GM19468 (cell line): Measurements from ENCODE around the gene MATN4.

Experiments
- ATAC-seq: cut with Tn5 transposase; IDR thresholded peaks from one replicate; pipeline ENCODE4 v1.9.1; 2021; ENCODE audit warnings: mild to moderate bottlenecking, moderate library complexity, moderate number of reproducible peaks; ENCODE audit not compliant: unreplicated experiment; ENCODE audit errors: extremely low read depth

The MATN4 gene

DNA sequence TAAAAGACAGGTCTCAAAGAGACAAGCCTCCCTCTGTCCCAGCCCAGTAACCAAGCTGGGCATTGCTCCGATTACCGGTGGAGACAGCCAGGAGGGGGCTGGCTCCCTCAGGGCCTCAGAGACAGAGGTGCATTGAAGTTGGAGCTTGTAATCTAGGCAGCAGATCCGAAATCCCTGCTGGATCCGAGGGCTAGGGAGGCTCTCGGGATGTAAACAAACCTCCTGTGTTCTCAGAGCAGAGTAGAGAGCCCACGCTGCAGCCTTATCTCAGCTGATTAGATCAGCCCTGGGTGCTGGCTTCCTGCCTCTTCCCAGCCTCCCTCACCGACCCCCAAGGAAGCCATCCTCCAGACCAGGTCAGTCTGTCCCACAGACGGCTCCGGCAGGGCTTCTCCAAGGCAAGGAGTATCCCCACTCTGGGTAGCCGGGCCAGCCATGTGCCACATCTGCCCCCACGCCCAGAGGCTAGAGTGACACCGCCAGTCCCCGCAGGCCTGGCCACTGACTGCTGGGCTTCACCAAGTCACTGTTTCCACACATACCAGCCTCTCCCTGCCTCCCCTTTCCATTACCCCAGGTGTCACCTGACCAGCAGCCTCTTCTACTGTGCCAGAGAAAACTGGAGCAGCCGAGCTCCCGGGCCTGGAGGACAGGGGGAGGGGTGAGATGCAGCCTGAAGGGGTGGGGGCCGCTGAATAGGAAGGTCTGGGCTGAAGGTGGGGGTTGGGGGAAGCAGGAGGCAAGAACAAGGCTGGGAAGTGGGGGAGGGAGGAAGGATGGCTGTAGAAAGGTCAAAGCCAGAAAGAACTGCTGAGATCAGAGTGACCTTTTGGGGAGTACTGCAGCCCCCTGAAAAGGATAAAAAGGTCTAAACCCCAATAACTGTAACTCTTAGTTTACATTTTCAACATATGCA lies 34.1 kb upstream of the MATN4 start:
- no peak for ATAC-seq

GRCh38 chr20:45341579-45341938 lies 33.5 kb upstream of the MATN4 start:
- ATAC-seq: no peak

DNA sequence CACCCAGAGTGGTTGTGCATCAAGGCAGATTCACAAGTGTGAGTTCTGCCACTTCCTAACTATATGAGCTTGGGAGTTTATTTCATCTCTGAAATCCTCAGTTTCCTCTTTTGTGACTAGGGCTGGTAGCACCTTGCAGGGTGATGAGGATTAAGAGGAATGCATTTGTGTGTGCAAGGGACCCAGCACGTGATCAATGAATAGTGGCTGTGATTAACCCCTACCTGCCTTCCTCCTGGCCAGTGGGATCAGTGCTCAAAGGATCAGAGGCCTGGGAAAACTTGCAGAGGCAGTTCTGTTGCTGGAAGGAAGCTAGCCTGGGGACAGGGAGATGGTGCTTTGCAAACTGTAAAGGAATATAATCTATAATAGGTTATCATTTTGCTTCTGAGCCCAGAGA lies 32.9 kb upstream of the MATN4 start:
- no peak for ATAC-seq

- ATAC-seq: no peak
These were observed 32.2 kb upstream of the MATN4 start for GRCh38 chr20:45340236-45340847.

DNA sequence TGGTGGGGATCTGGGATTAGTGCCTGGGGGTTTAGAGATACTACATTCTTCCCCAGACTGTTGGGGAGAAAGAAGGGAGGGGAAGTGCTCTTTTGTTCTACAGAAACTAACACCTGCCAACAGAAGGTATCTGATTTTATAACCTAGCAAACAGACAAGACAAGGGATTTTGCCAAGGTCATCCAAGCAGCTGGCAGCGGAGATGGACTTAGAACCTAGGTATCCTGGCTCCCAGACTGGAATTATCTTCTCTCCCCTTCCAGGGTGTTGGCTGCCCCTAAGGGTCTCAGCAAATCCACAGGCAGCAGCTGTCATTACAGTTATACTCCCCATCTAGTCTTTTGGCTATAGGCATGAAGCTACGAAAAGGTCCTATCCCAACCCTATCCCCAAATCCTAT lies 31.7 kb upstream of the MATN4 start:
- no peak for ATAC-seq

- no peak for ATAC-seq
These were observed 31.0 kb upstream of the MATN4 start for GRCh38 chr20:45339084-45339483.

DNA sequence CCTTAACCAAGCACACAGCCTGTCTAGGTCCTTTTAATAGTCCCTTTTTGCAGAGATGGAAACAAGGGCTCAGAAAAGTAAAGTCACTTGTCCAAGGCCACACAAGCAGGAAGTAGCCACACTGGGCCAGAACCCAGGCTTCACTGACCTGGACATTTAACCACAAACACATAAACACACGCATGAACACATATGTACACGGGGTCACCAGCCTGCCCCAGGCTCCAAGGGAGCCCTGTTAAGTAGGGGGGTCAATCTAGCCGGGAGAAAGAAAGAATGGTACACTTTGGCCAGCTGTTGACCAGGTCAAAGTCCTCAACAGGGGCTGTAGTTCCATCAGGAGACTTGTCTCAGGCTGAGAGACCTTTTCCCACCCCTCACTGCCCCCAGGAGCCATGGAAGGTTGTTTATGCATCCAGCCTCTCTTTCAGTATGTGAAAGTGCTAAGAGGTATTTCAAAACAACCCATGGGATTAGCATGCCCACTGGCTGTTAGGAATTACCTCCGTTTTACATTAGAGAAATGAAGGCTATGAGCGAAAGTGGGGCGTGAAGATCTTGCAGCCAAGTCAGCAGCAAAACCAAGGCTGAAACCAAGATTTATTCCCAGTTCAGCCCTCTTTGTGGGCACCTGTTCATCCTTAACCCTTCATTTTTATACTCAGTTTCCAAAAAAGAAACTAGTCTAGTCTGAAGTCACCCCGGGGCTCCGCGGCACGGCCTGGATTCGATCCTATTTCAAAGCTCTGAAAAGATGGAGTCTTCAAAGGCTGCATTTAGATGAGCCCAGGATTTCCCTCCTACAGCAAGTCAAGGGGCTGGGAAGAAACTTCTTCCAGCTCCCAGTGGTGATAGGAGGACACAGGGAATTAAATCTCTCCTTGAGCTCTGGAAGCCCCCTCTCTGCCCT lies 30.3 kb upstream of the MATN4 start:
- no peak for ATAC-seq

- ATAC-seq: no peak
These were observed 29.4 kb upstream of the MATN4 start for GRCh38 chr20:45337367-45338120.

- no peak for ATAC-seq
These were observed 28.6 kb upstream of the MATN4 start for GRCh38 chr20:45336530-45337366.

GRCh38 chr20:45330476-45330875 lies 22.4 kb upstream of the MATN4 start:
- no peak for ATAC-seq

- ATAC-seq: no peak
These were observed 21.6 kb upstream of the MATN4 start for GRCh38 chr20:45329497-45330319.

DNA sequence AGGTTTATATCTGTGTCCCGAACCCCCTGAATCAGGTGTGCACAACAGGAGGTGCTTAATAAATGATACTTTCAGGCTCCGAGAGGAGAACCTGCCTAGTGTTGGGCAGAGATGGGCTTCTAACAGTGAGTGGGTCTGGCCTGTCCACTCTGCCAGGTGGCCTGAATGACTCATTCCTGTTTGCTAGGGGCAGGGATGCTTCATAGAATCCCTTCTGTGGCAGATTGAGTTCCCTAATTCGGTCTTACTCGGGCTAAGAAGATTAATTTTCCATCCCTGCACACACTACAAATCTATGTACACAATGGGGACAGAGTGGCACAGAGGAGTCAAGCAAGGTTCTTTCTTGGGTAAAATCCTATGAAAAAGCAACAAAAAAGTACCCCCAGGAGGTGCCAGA lies 20.4 kb upstream of the MATN4 start:
- ATAC-seq: no peak

GRCh38 chr20:45325371-45325770 lies 17.3 kb upstream of the MATN4 start:
- no peak for ATAC-seq

GRCh38 chr20:45323731-45324130 lies 15.6 kb upstream of the MATN4 start:
- ATAC-seq: no peak

DNA sequence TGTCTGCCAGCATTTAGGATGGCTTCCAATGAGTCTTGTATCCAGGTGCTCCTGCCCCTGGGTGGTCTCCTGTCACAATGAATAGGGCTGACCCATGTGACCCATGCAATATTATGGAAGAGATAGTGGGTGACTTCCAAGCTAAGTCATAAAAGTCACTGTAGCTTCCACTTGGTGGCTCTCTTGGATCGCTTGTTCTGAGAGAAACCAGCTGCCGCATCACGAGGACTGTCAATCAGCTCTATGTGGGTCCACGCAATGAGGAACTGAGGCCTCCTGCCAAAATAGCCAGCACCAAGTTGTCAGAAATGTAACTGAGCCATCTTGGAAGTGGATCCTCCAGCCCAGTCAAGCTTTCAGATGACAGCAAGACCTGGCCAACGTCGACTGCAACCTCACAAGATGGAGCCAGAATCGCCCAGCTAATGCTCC lies 14.9 kb upstream of the MATN4 start:
- ATAC-seq: no peak

- no peak for ATAC-seq
These were observed 13.0 kb upstream of the MATN4 start for GRCh38 chr20:45320948-45321595.

- no peak for ATAC-seq
These were observed 10.8 kb upstream of the MATN4 start for GRCh38 chr20:45318948-45319347.

- ATAC-seq: no peak
These were observed 10.4 kb upstream of the MATN4 start for GRCh38 chr20:45318386-45318939.
